ENCODE data around the gene IQCE.

DNA sequence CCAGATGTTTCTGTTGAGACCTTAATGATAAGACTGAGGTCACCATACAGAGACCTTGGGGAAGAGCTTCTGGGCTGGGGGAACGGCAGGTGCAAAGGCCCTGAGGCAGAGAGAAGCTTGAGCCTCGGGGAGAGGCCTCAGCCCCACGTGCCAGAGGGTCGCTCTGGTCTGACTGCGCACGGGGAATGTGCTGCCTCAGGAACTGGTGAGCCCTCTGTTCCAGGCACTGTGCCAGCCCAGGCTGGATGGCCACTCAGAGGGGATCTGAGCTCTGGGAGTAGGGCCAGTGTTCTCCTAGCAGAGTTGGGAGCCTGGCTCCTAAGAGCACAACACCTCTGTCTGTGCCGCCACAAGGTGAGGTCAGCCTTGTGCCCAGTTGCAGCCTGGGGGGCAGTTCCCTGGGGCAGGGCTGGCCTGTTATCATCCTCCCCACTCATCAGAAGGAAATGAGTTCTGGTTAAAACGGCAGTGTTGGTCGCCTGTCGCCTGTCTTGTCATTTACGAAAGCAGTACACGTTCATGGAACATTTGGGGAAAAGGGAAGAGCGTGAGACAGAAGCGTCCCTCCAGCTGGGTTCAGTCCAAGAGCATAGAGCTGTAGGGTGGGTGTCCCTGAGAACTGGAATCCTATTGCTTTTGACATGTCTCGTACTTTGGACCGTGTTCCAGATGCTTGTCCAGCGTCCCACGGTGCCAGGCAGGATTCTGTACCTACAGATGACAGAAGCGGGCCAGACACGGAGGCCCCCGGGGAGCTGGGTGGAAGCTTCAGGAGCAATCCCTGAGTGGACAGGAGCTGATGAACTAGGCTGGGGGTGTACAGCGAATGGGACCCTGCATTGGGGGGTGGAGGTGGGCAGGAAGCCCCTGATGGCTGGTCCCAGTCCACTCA, 77.3 kb downstream of the IQCE start:
- TF ChIP-seq, protein P1, sequence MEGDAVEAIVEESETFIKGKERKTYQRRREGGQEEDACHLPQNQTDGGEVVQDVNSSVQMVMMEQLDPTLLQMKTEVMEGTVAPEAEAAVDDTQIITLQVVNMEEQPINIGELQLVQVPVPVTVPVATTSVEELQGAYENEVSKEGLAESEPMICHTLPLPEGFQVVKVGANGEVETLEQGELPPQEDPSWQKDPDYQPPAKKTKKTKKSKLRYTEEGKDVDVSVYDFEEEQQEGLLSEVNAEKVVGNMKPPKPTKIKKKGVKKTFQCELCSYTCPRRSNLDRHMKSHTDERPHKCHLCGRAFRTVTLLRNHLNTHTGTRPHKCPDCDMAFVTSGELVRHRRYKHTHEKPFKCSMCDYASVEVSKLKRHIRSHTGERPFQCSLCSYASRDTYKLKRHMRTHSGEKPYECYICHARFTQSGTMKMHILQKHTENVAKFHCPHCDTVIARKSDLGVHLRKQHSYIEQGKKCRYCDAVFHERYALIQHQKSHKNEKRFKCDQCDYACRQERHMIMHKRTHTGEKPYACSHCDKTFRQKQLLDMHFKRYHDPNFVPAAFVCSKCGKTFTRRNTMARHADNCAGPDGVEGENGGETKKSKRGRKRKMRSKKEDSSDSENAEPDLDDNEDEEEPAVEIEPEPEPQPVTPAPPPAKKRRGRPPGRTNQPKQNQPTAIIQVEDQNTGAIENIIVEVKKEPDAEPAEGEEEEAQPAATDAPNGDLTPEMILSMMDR (IDR thresholded peaks at IDR 0.05): no peak
- TF ChIP-seq POLR2A (IDR thresholded peaks at IDR 0.05): peak; percentile 73
